Measurements from ENCODE around the gene SCIMP.

- TF ChIP-seq CTCF (IDR thresholded peaks at IDR 0.05) (no peak), EP300 (IDR thresholded peaks at IDR 0.05) (no peak), POLR2A (IDR thresholded peaks at IDR 0.05) (no peak), POLR2AphosphoS5 (IDR thresholded peaks at IDR 0.05) (no peak)
These were observed 48.1 kb upstream of the SCIMP start for GRCh38 chr17:5282642-5283217.

Data from sigmoid colon (tissue), 4 donors.